HepG2 (cell line): ENCODE results near the gene VPS54. TPM values are rescaled to one million over a fixed set of nuclear protein-coding genes. Genes with fewer than 3 reads are reported as not detected.
A peak's percentile ranks its signal among the peaks of the same experiment; 100 is the strongest.

Experiments
- HDAC2 ChIP-seq: sonication (generic); formaldehyde crosslinking; IDR thresholded peaks from 2 replicates; pipeline ENCODE4 v1.4.0; 2020; ENCODE audit warnings: missing genetic modification reagents
- MAFF ChIP-seq: IDR thresholded peaks from 2 replicates; pipeline ENCODE4 v1.6.1; 2011; ENCODE audit warnings: low read depth, low read length, improper control_type of control experiment
- MIER2 ChIP-seq: IDR thresholded peaks from 2 replicates; pipeline ENCODE4 v1.6.1; 2016; ENCODE audit warnings: missing biosample characterization, missing genetic modification reagents
- RXRA ChIP-seq: sonication (generic); formaldehyde crosslinking; IDR thresholded peaks from 2 replicates; pipeline ENCODE4 v1.5.1; 2020; ENCODE audit warnings: missing genetic modification reagents
- ZFX ChIP-seq: sonication (generic); formaldehyde crosslinking; IDR thresholded peaks from 2 replicates; pipeline ENCODE4 v1.4.0; 2020; ENCODE audit warnings: mild to moderate bottlenecking, low read depth, missing genetic modification reagents, moderate library complexity
- ZNF329 ChIP-seq: sonication (generic); formaldehyde crosslinking; IDR thresholded peaks from 2 replicates; pipeline ENCODE4 v1.9.0; 2021; ENCODE audit warnings: low read depth, mild to moderate bottlenecking, missing genetic modification reagents
- ZNF350 ChIP-seq: sonication (generic); formaldehyde crosslinking; IDR thresholded peaks from 2 replicates; pipeline ENCODE4 v1.4.0; 2020; ENCODE audit warnings: mild to moderate bottlenecking, low read depth, missing genetic modification reagents, borderline replicate concordance
- ZNF792 ChIP-seq: IDR thresholded peaks from 2 replicates; pipeline ENCODE4 v1.6.1; 2016
- polyA plus RNA-seq, 8 experiments: library from polyadenylated mRNA; depleted of rRNA in 3 of 8; stranded (reverse) in 7 of 8; unstranded in 1 of 8; fragments of >200 nt; fragmentation: Illumina TruSeq in 4 of 8; extraction: Trizol in 4 of 8; gene quantifications; 2 replicates each; pipeline versions ENCODE4 v1.2.1 to v1.2.3, GENCODE V29; 2011 to 2016; ENCODE audit warnings: low read depth in 4 of 8, missing spikeins in 1 of 8, mixed read lengths in 1 of 8; ENCODE audit not compliant: insufficient read depth in 1 of 8
- total RNA-seq, 5 experiments: library from RNA; depleted of rRNA; stranded (reverse); fragments of >200 nt; fragmentation: Illumina TruSeq; extraction: Trizol; gene quantifications; 2 replicates each; pipeline ENCODE4 v1.2.3, GENCODE V29; 2016; ENCODE audit warnings: low read depth in 1 of 5
- TF ChIP-seq, protein P1 (sequence below), 2 experiments: sonication (generic) in 1 of 2; formaldehyde crosslinking in 1 of 2; IDR thresholded peaks; 2 replicates each; pipeline versions ENCODE4 v1.4.0 to v1.6.1; 2018 to 2020; ENCODE audit warnings: missing genetic modification reagents in 2 of 2, borderline replicate concordance in 1 of 2, low read depth in 1 of 2, mild to moderate bottlenecking in 1 of 2, missing biosample characterization in 1 of 2
- TF ChIP-seq, protein P2 (sequence below): sonication (generic); formaldehyde crosslinking; IDR thresholded peaks from 2 replicates; pipeline ENCODE4 v1.8.1; 2023; ENCODE audit warnings: mild to moderate bottlenecking, missing genetic modification reagents
- TF ChIP-seq, protein P3 (sequence below): sonication (generic); formaldehyde crosslinking; IDR thresholded peaks from 2 replicates; pipeline ENCODE4 v1.5.1; 2020; ENCODE audit warnings: mild to moderate bottlenecking, moderate library complexity, missing genetic modification reagents
- TF ChIP-seq, protein P4 (sequence below): sonication (generic); formaldehyde crosslinking; IDR thresholded peaks from 2 replicates; pipeline ENCODE4 v1.4.0; 2020; ENCODE audit warnings: mild to moderate bottlenecking, missing genetic modification reagents

Gene VPS54
- total and polyA plus RNA-seq, 2 of the 13 experiments (the other 11 are each of a cell fraction or from before 2014, with no cell fraction given), result 64.7 to 77.5 TPM

DNA sequence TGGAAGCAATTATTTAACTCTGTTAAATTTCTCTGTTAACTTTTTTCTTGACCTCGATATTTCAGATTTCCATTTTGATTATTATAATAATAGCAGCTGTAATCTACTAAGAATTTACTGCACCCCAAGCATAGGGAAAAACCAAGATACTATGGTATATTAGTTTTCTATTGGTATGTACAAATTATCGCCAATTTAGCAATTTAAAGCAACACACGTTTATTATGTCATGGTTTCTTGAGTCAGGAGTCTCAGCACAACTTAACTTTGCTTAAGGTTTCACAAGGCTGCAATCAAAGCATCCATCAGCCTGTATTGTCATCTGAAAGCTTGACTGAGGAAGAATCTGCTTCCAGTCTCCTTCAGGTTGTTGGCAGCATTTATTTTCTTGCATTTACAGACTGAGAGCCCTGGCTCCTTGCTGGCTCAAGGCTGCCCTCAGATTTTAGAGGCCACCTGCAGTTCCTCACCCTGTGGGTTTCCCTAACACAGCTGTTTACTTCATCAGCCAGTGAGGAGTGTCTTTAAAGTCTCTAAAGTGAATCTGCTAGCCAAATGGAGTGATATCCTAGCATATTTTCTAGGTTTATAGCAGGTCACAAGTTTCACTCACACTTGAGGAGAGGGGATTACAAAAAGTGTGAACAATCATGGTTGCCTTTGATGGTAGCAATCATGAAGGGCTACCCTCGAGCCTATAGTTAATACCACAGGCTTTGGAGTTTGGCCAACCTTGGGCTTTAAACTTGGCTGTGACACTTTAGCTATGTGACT is 4.4 kb upstream of the VPS54 start (continued):
- TF ChIP-seq ZNF329 (CRISPR knock-in tag) (no peak), ZFX (CRISPR knock-in tag) (0 out of 2 replicates have a peak, but pooled peaks have one; percentile 8), MIER2 (no peak; the same call in 1 of the 2 replicates), HDAC2 (CRISPR knock-in tag) (peak; percentile 0; the same call in 1 of the 2 replicates), ZNF350 (CRISPR knock-in tag) (no peak), RXRA (CRISPR knock-in tag) (no peak), ZNF792 (CRISPR knock-in tag) (no peak), MAFF (peak; percentile 51)
- TF ChIP-seq, protein P1, sequence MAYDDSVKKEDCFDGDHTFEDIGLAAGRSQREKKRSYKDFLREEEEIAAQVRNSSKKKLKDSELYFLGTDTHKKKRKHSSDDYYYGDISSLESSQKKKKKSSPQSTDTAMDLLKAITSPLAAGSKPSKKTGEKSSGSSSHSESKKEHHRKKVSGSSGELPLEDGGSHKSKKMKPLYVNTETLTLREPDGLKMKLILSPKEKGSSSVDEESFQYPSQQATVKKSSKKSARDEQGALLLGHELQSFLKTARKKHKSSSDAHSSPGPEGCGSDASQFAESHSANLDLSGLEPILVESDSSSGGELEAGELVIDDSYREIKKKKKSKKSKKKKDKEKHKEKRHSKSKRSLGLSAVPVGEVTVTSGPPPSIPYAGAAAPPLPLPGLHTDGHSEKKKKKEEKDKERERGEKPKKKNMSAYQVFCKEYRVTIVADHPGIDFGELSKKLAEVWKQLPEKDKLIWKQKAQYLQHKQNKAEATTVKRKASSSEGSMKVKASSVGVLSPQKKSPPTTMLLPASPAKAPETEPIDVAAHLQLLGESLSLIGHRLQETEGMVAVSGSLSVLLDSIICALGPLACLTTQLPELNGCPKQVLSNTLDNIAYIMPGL (CRISPR knock-in tag; IDR thresholded peaks at IDR 0.05; ENCODE audit: borderline replicate concordance in 1 of 2, low read depth in 1 of 2), result peak in 1 of 2 experiments; percentile 62; a peak in 1 of 4 replicates
- TF ChIP-seq, protein P2, sequence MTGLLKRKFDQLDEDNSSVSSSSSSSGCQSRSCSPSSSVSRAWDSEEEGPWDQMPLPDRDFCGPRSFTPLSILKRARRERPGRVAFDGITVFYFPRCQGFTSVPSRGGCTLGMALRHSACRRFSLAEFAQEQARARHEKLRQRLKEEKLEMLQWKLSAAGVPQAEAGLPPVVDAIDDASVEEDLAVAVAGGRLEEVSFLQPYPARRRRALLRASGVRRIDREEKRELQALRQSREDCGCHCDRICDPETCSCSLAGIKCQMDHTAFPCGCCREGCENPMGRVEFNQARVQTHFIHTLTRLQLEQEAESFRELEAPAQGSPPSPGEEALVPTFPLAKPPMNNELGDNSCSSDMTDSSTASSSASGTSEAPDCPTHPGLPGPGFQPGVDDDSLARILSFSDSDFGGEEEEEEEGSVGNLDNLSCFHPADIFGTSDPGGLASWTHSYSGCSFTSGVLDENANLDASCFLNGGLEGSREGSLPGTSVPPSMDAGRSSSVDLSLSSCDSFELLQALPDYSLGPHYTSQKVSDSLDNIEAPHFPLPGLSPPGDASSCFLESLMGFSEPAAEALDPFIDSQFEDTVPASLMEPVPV, result 0 out of 2 replicates have a peak, but pooled peaks have one; percentile 40
- TF ChIP-seq, protein P3, sequence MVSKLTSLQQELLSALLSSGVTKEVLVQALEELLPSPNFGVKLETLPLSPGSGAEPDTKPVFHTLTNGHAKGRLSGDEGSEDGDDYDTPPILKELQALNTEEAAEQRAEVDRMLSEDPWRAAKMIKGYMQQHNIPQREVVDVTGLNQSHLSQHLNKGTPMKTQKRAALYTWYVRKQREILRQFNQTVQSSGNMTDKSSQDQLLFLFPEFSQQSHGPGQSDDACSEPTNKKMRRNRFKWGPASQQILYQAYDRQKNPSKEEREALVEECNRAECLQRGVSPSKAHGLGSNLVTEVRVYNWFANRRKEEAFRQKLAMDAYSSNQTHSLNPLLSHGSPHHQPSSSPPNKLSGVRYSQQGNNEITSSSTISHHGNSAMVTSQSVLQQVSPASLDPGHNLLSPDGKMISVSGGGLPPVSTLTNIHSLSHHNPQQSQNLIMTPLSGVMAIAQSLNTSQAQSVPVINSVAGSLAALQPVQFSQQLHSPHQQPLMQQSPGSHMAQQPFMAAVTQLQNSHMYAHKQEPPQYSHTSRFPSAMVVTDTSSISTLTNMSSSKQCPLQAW, result 0 out of 2 replicates have a peak, but pooled peaks have one; percentile 25
- TF ChIP-seq, protein P4, sequence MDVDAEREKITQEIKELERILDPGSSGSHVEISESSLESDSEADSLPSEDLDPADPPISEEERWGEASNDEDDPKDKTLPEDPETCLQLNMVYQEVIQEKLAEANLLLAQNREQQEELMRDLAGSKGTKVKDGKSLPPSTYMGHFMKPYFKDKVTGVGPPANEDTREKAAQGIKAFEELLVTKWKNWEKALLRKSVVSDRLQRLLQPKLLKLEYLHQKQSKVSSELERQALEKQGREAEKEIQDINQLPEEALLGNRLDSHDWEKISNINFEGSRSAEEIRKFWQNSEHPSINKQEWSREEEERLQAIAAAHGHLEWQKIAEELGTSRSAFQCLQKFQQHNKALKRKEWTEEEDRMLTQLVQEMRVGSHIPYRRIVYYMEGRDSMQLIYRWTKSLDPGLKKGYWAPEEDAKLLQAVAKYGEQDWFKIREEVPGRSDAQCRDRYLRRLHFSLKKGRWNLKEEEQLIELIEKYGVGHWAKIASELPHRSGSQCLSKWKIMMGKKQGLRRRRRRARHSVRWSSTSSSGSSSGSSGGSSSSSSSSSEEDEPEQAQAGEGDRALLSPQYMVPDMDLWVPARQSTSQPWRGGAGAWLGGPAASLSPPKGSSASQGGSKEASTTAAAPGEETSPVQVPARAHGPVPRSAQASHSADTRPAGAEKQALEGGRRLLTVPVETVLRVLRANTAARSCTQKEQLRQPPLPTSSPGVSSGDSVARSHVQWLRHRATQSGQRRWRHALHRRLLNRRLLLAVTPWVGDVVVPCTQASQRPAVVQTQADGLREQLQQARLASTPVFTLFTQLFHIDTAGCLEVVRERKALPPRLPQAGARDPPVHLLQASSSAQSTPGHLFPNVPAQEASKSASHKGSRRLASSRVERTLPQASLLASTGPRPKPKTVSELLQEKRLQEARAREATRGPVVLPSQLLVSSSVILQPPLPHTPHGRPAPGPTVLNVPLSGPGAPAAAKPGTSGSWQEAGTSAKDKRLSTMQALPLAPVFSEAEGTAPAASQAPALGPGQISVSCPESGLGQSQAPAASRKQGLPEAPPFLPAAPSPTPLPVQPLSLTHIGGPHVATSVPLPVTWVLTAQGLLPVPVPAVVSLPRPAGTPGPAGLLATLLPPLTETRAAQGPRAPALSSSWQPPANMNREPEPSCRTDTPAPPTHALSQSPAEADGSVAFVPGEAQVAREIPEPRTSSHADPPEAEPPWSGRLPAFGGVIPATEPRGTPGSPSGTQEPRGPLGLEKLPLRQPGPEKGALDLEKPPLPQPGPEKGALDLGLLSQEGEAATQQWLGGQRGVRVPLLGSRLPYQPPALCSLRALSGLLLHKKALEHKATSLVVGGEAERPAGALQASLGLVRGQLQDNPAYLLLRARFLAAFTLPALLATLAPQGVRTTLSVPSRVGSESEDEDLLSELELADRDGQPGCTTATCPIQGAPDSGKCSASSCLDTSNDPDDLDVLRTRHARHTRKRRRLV (CRISPR knock-in tag), result peak; percentile 30; the same call in 1 of the 2 replicates
